Activated CD8-positive, alpha-beta memory T cell treated with anti-CD3 and anti-CD28 coated beads for 36 hours (primary cell): ENCODE measurements around the gene SPRED3. TPM values are rescaled to one million over a fixed set of nuclear protein-coding genes. Genes with fewer than 3 reads are reported as not detected.

ENCODE experiments used
- CTCF ChIA-PET: fragments of 350-600 bp; sonication (Branson Sonifier 250); formaldehyde crosslinking; loops from one replicate; lab custom pipeline; 2021; ENCODE audit warnings: antibody characterized with exemption; lab: Charles Lee
- POLR2A ChIA-PET: fragments of 350-600 bp; sonication (Branson Sonifier 250); formaldehyde crosslinking; loops from one replicate; lab custom pipeline; 2021; ENCODE audit warnings: antibody characterized with exemption; lab: Charles Lee
- total RNA-seq, 2 experiments: library from RNA; stranded (reverse); gene quantifications; one replicate each; pipeline ENCODE4 v1.2.3, GENCODE V29; 2021

SPRED3 gene
- total RNA-seq, 2 experiments from 2014 or later, result 0.61 to 0.80 TPM

DNA sequence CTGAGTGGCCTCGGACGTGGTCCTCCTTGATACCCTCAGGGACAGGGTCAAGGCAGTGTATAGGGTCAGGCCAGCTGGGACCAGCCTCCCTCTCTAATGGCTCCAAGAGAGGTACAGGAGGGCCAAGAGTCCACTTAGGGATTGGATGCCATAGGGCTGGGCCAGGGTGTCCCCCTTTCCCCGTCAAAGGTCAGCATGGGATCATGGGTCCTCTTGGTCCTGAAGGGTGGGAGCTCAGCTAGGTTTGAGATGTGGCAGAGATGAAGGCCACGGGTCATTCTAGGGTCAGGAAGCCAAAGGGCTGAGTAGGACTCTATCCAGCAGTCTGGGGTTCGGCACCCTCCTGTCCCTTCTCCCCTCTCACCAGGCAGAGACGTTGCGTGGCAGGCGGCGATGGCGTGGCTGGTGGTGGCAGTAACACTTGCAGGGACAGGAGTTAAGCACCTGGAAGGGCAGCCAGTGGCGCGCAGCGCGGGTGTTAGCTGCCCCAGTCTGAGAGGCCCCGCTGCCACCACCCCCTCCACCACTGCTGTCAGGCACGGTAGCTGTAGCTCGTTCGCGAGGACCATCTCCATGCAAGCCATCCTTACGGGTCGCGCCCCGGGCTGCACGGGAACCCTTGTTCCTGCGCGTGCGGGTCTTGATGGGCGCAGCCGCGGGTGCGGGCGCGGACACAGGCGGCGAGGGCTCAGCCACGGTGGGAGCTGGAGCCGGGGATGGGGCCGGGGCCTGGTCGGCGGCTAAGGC is 3.3 kb upstream of the SPRED3 start:
- CTCF ChIA-PET, result interaction anchor here (0.5 kb wide), 1 partner anchor 127 kb away, joined by 3 read pairs; no protein-coding TSS in a partner anchor
- POLR2A ChIA-PET, result no interaction called here

GRCh38 chr19:38385804-38386257 is 2.7 kb upstream of the SPRED3 start:
- ChIA-PET CTCF (interaction anchor here (0.5 kb wide), 1 partner anchor 127 kb away, joined by 3 read pairs; no protein-coding TSS in a partner anchor), POLR2A (no interaction called here)

DNA sequence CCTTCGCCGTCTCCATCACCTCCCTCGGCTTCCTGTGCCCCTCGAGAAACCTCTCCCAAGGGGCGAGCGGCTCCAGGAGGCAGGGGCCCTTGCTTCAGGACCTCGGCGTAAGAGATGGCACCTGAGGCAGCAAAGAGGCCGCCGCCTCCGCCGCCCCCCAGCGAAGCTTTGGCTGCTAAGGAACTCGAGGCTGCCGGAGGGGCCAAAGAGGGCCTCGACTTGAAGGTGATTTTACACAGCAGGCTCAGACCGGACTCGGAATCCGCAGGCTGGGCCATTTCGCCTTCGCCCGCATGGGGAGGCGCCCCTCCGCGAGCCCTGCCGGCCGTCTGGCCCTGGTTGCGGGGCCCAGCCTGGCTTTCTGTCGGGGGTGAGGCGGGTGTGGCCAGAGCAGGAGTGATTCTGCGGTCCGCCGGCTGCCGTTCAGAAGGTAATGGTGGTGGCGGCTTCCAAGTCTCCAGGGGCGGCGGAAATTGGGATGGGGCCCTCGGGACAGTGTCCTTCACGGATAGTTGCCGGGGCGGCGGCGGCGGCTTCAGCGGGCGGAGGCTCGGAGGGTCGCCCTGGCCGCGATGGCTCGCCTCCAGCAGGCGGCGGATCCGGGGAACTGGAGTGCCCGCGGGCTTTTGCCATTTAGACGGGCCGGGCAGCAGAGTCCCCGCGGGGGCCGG is 2.1 kb upstream of the SPRED3 start:
- POLR2A ChIA-PET, result interaction anchor here (2.7 kb wide), 1 partner anchor 12 kb away, joined by 15 read pairs; the partner anchor contains the start of gene PSMD8

DNA sequence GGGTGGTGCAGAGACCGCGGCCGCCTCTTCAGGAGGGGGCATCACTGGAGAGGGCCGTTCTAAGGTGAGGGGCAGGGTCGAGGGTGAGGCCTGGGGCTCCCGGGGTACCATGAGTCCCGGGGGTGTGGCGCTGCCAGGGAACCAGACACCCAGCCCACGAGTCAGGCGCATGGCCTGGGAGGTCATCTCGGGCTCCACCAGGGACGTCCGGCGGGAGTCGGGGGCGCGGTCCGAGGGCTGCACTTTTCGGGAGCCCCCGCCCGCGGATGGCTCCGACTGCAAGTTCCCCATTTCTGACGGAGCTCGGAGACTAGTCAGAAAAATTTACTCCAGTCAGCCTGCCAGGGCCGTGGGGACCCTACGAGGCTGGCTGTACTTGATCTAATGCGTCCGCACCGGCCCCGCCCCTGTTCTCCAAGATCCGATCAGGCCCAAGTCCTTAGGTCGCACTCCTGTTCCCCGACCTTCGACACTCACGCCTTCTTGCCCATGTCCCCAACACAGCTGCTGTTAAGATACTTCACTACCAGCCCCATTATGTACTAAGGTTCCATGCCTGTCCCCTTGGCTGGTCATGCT is 1.4 kb upstream of the SPRED3 start:
- POLR2A ChIA-PET, result interaction anchor here (1.5 to 2.7 kb wide), 2 partner anchors 13 to 16 kb away, joined by 5 to 15 read pairs; partner anchors contain the start of genes FAM98C and PSMD8
- CTCF ChIA-PET, result interaction anchor here (1.0 to 4.7 kb wide), 4 partner anchors 9 to 485 kb away, joined by 3 to 25 read pairs (median 4); partner anchors contain the start of gene FAM98C

More for the DNA sequence above, 2.1 kb upstream of the SPRED3 start:
- CTCF ChIA-PET, result interaction anchor here (1.0 to 4.7 kb wide), 2 partner anchors 10 to 16 kb away, joined by 3 to 25 read pairs; partner anchors contain the start of gene FAM98C

DNA sequence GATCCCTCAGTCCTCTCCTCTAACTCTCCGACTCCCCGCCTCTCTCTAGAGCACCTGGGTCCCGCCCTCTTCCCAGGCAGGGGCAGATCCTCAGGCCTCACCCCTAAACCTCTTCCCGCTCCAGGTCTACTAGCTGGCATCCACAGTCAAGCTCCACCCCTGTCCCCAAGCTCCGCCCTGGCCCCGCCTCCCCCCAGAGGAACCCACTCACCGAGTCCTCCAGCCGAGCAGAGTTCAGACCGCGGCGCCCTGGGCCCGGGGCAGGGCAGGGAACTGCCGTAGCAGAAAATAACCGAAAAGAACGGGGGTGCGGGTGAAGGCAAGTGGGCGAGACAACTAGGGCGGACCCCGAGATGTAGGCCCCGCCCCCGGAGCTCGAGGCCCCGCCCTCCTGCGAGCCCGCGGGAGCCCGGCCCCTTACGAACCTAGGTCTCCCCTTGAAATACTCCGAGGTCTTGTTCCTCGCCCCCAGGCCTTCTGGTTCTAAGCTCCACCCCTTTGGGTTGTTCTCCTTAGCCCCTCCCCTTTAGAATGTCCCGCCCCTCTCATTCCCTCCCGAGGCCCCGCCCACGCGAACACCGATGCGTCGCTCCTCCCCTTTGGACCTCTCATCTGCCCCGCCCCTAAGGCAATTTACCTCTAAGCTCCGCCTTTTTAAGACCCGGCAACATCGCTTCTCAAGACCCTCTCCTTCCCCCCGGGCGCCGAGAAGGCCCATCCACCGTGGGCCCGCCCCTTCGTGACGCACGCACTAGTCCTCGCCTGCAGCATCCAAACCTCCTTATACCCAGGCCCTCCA is 748 bp upstream of the SPRED3 start, which contains the start of gene GGN:
GGN (minus strand) TSS at position 485 of the 799 bp plus-strand sequence. CDS start 773 bp downstream, outside the sequence.
- CTCF ChIA-PET, result interaction anchor here (1.0 to 4.7 kb wide), 5 partner anchors 9 to 485 kb away, joined by 3 to 25 read pairs (median 4); partner anchors contain the start of genes CATSPERG and FAM98C
- POLR2A ChIA-PET, result interaction anchor here (0.6 to 2.7 kb wide), 3 partner anchors 13 to 352 kb away, joined by 4 to 15 read pairs (median 5); partner anchors contain the start of genes FAM98C and PSMD8

DNA sequence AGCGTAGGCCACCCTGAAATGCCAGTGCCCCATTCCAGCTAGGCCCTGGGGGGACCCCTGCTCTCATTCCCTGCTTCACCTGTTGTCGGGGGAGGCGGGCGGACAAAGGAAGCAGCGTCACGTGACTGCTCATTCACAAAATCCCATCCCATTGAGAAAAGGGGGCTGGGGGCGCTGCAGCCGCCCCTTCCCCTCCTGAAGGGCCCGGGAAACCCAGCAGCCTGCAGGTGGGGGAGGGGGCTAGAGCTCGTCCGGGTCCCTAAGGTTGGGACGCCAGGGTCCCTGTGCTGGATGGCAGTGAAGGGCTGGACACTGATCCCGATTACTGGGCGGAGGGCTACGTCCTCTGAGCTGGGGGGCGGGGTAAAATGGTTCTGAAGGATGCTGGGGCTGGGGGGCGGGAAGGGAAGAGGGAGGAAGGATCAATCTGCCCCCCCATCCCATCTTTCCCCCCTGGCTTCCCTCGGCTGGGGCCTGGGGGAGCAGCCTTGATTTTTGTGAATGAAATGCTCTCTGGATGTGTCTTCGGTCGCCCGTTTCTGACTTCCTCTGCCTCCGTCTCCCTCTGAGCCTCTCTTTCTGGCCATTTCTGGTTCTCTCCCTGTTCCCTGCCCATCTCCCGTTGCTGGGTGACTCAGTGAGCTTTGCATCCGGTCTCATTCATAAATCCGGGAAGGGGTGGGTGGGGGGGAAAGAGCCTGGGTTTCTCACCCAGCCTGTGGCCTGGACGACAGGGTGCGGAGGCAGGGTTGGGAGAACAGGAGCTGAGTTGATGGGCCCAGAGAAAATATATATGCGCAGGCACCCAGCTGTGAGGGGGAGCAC is 816 bp downstream of the SPRED3 start:
- ChIA-PET CTCF (interaction anchor here (4.7 kb wide), 1 partner anchor 14 kb away, joined by 25 read pairs; the partner anchor contains the start of gene FAM98C), POLR2A (interaction anchor here (2.7 kb wide), 1 partner anchor 15 kb away, joined by 15 read pairs; the partner anchor contains the start of gene PSMD8)

GRCh38 chr19:38389957-38390924 is 1.7 kb downstream of the SPRED3 start:
- ChIA-PET POLR2A (interaction anchor here (0.6 kb wide), 1 partner anchor 12 kb away, joined by 5 read pairs; the partner anchor contains the start of gene FAM98C), CTCF (interaction anchor here (4.7 kb wide), 1 partner anchor 13 kb away, joined by 25 read pairs; the partner anchor contains the start of gene FAM98C)

DNA sequence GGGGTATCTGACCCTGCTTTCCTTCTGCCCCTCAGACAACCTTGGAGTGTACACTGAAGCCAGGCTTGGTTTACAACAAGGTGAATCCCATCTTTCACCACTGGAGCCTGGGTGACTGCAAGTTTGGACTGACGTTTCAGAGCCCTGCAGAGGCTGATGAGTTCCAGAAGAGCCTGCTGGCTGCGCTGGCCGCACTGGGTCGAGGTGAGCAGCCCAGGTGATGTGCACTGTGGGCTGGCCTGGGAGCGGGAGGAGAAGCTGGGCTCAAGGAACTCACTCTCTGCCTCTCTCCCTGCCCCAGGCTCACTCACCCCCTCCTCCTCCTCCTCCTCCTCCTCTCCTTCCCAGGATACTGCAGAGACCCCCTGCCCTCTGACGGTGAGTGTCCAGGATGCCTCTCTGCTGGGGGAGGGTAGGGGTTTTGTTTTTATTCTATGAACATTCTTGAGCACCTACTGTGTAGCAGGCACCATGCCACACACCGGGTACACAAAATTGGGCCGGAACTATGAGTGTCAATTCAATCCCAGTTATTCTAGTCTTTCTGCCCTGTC is 3.5 kb downstream of the SPRED3 start:
- POLR2A ChIA-PET, result no interaction called here
- CTCF ChIA-PET, result interaction anchor here (1.0 kb wide), 1 partner anchor 11 kb away, joined by 5 read pairs; the partner anchor contains the start of gene FAM98C

GRCh38 chr19:38392707-38393308 is 4.3 kb downstream of the SPRED3 start:
- ChIA-PET CTCF (interaction anchor here (1.0 kb wide), 1 partner anchor 10 kb away, joined by 5 read pairs; the partner anchor contains the start of gene FAM98C), POLR2A (interaction anchor here (0.5 kb wide), 1 partner anchor 642 kb away, joined by 11 read pairs; no protein-coding TSS in a partner anchor)

DNA sequence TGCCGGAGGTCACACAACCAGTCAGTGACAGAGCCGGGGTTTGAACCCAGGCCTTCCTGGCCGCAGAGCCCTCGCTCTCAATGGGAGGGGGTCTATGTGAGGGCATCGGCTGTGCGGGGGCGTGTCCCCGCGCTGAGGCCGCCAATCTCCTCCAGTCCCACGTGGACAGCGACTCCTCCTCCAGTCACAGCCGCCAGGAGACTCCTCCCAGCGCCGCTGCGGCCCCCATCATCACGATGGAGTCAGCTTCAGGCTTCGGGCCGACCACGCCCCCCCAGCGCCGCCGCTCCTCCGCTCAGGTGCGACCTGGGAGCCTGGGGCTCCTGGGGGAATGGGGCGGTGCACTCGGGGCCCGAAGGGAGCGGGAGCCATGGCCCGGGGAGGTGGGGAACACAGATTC is 6.0 kb downstream of the SPRED3 start:
- POLR2A ChIA-PET, result interaction anchor here (1.2 kb wide), 1 partner anchor 20 kb away, joined by 5 read pairs; the partner anchor contains the start of gene PSMD8
- CTCF ChIA-PET, result interaction anchor here (0.5 to 2.4 kb wide), 3 partner anchors 8 to 21 kb away, joined by 4 to 7 read pairs (median 5); partner anchors contain the start of genes FAM98C and PSMD8

- ChIA-PET POLR2A (interaction anchor here (0.6 kb wide), 1 partner anchor 226 kb away, joined by 3 read pairs; no protein-coding TSS in a partner anchor), CTCF (interaction anchor here (0.5 to 2.4 kb wide), 5 partner anchors 8 to 1078 kb away, joined by 3 to 7 read pairs (median 4); partner anchors contain the start of genes MRPS12, PSMD8 and SARS2)
These were observed 7.1 kb downstream of the SPRED3 start for GRCh38 chr19:38395381-38396114.

GRCh38 chr19:38399081-38399480 is 10.6 kb downstream of the SPRED3 start:
- ChIA-PET CTCF (interaction anchor here (0.5 kb wide), 1 partner anchor 236 kb away, joined by 3 read pairs; no protein-coding TSS in a partner anchor), POLR2A (no interaction called here)

DNA sequence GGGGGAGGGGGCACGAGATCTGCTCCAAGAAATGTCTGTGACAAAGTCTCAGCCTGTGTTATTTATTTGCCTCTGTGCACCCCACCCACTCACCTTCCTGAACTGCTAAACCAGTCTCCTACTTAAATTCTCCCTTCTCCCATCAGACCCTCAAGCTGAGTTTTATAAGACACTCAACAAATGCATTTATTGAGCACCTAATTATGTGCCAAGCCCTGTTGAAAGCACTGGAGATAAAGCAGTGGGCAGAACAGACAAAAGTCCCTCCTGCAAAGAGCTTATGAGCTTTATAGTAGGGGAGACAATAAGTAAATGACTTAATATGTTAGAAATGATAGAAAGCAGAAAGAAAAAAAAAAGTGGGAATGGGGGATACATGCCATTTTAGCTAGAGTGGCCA is 11.0 kb downstream of the SPRED3 start:
- ChIA-PET CTCF (interaction anchor here (0.5 to 1.5 kb wide), 2 partner anchors 12 to 235 kb away, joined by 3 to 4 read pairs; partner anchors contain the start of gene GGN), POLR2A (no interaction called here)

GRCh38 chr19:38400361-38400760 is 11.9 kb downstream of the SPRED3 start:
- POLR2A ChIA-PET, result no interaction called here
- CTCF ChIA-PET, result interaction anchor here (1.5 kb wide), 1 partner anchor 13 kb away, joined by 4 read pairs; the partner anchor contains the start of gene GGN
